Natural killer cell (primary cell): ENCODE results near the gene NFIA. TPM values are rescaled to one million over a fixed set of nuclear protein-coding genes. Genes with fewer than 3 reads are reported as not detected.

Source experiments
- ATAC-seq, 3 donors: fragments of 150-1000 bp in 2 of 3; fragments of 200-7000 bp in 1 of 3; cut with Tn5 transposase; 1 replicate in 1 of 3; 2 replicates in 2 of 3; pipeline ENCODE4 v1.10.0; 2021; ENCODE audit warnings: mild to moderate bottlenecking in 2 of 3, moderate library complexity in 2 of 3
- DNase-seq, 2 donors: peaks; one replicate each; pipeline versions ENCODE4 v3.0.0 to v3.0.0-alpha.2; 2013 to 2021; ENCODE audit warnings: mixed read lengths in 1 of 2
- H3K27ac ChIP-seq: one replicate; pipeline ENCODE4 v1.5.1; 2013; ENCODE audit warnings: mild to moderate bottlenecking, low read length
- H3K27me3 ChIP-seq: one replicate; pipeline ENCODE4 v1.6.1; 2013; ENCODE audit warnings: low read length; ENCODE audit not compliant: control insufficient read depth, insufficient read depth
- H3K36me3 ChIP-seq: one replicate; pipeline ENCODE4 v1.6.1; 2013; ENCODE audit warnings: low read length; ENCODE audit not compliant: control insufficient read depth, insufficient read depth
- H3K4me1 ChIP-seq: one replicate; pipeline ENCODE4 v1.6.1; 2013; ENCODE audit warnings: low read length; ENCODE audit not compliant: control insufficient read depth, insufficient read depth
- H3K4me3 ChIP-seq: one replicate; pipeline ENCODE4 v1.5.1; 2013; ENCODE audit warnings: low read length
- H3K9me3 ChIP-seq: one replicate; pipeline ENCODE4 v1.6.1; 2013; ENCODE audit warnings: low read length; ENCODE audit not compliant: control insufficient read depth, insufficient read depth
- H3K27ac Mint-ChIP-seq, 2 donors: one replicate each; pipeline ENCODE4 v1.8.0; 2022; ENCODE audit warnings: mild to moderate bottlenecking in 2 of 2, mixed read lengths in 2 of 2, moderate library complexity in 1 of 2
- H3K27me3 Mint-ChIP-seq, 2 donors: one replicate each; pipeline ENCODE4 v1.8.0; 2022; ENCODE audit warnings: low read depth in 2 of 2, mixed read lengths in 2 of 2
- H3K36me3 Mint-ChIP-seq: one replicate; pipeline ENCODE4 v1.8.0; 2022; ENCODE audit warnings: mixed read lengths
- H3K4me1 Mint-ChIP-seq, 2 donors: one replicate each; pipeline ENCODE4 v1.8.0; 2022; ENCODE audit warnings: mixed read lengths in 2 of 2
- H3K4me3 Mint-ChIP-seq: one replicate; pipeline ENCODE4 v1.8.0; 2022; ENCODE audit warnings: mild to moderate bottlenecking, moderate library complexity, mixed read lengths
- H3K9me3 Mint-ChIP-seq, 2 donors: one replicate each; pipeline ENCODE4 v1.8.0; 2022; ENCODE audit warnings: mixed read lengths in 2 of 2
- WGBS: methylation state at CpG from one replicate; pipeline ENCODE4 v1.1.7; 2013; ENCODE audit warnings: missing lambda C conversion rate; ENCODE audit not compliant: insufficient coverage; 5-methylcytosine and 5-hydroxymethylcytosine counted together
- intact Hi-C: fragments of 100-400 bp; cut with micrococcal nuclease; formaldehyde crosslinking; loops from one replicate; pipeline ENCODE4 v1.14.2; 2022
- total RNA-seq, 4 donors: library from RNA; stranded (reverse); fragments of 120-200 nt in 1 of 4; gene quantifications; one replicate each; pipeline versions ENCODE4 v1.2.3 to v1.2.4, GENCODE V29; 2013 to 2022
- TF ChIP-seq, protein P1 (sequence below): fragments of 200-600 bp; IDR thresholded peaks from one replicate; pipeline ENCODE4 v1.8.0; 2022; ENCODE audit warnings: antibody characterized with exemption

The NFIA gene
- total RNA-seq, 3 donors from 2014 or later (not counting 1 experiment from before 2014, with no cell fraction given) = 3.5 to 6.5 (median 3.6) TPM

DNA sequence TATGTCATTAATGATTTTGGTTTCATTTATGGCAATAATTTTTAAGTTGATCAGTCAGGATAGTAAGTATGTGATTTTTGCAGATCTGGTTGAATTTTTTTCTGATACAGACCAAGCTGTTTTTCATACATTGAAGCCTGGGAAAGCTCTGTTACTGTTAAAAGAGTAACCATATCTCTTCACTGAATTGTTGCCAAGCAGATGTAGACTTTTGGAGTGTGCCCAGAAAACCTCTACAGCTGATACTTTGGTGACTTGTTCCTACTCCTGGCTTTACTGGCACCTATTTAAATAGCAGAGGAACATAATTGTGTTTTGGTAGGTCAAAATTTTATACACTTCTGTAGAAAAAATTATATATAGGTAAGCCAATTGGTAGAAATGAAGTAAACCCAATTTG, 49.4 kb downstream of the NFIA start:
- Mint-ChIP-seq H3K9me3 (no peaks in the 10 kb centered on the region), H3K4me3 (no peak overlapping the region), H3K27me3 (peaks cover 14 to 48% of the 10 kb centered on the region in 2 donors), H3K4me1 (no peaks in the 10 kb centered on the region), H3K27ac (no peak overlapping the region), H3K36me3 (no peaks in the 10 kb centered on the region)
- Histone ChIP-seq H3K36me3 (no peaks in the 10 kb centered on the region), H3K4me1 (no peaks in the 10 kb centered on the region), H3K9me3 (no peaks in the 10 kb centered on the region), H3K27ac (no peak overlapping the region), H3K27me3 (peaks cover 2% of the 10 kb centered on the region), H3K4me3 (no peak overlapping the region)
- DNase-seq (no peak), ATAC-seq (no peak)
- intact Hi-C loops = no loop called here
- TF ChIP-seq, protein P1, sequence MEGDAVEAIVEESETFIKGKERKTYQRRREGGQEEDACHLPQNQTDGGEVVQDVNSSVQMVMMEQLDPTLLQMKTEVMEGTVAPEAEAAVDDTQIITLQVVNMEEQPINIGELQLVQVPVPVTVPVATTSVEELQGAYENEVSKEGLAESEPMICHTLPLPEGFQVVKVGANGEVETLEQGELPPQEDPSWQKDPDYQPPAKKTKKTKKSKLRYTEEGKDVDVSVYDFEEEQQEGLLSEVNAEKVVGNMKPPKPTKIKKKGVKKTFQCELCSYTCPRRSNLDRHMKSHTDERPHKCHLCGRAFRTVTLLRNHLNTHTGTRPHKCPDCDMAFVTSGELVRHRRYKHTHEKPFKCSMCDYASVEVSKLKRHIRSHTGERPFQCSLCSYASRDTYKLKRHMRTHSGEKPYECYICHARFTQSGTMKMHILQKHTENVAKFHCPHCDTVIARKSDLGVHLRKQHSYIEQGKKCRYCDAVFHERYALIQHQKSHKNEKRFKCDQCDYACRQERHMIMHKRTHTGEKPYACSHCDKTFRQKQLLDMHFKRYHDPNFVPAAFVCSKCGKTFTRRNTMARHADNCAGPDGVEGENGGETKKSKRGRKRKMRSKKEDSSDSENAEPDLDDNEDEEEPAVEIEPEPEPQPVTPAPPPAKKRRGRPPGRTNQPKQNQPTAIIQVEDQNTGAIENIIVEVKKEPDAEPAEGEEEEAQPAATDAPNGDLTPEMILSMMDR = no peak

DNA sequence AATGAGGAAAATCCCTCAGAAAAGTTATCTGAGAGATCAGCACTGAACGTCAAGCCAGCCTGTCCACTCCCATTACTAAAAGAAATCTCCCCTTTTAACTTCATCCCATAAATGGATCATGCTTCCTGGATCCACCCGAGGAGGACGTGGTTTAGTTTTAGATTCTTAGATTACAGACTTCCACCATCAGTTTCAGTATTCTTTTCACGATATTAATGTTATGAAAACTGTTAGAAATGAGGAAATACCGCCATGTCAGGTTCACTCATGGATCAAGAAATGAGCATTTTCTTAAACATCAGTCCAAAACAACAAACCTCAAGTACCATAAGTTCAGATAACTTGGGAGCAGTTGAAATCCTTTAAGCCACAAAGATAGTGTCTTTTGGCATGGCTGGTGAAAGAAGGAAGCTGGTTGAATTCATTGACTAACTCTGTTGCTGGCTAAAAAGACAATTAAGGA, 49.8 kb downstream of the NFIA start:
- 67% methylated on average over 1 of the region's 5 CpGs for WGBS
- Histone ChIP-seq H3K27ac (no peak overlapping the region), H3K9me3 (no peaks in the 10 kb centered on the region), H3K4me3 (no peak overlapping the region), H3K27me3 (peaks cover 5% of the 10 kb centered on the region), H3K4me1 (no peaks in the 10 kb centered on the region), H3K36me3 (no peaks in the 10 kb centered on the region)
- Mint-ChIP-seq H3K36me3 (no peaks in the 10 kb centered on the region), H3K27me3 (peaks cover 16 to 53% of the 10 kb centered on the region in 2 donors), H3K27ac (no peak overlapping the region), H3K4me1 (no peaks in the 10 kb centered on the region), H3K9me3 (no peaks in the 10 kb centered on the region), H3K4me3 (no peak overlapping the region)
- DNase-seq = no peak
- ATAC-seq = no peak
- TF ChIP-seq, protein P1 = no peak
- intact Hi-C loops = no loop called here

DNA sequence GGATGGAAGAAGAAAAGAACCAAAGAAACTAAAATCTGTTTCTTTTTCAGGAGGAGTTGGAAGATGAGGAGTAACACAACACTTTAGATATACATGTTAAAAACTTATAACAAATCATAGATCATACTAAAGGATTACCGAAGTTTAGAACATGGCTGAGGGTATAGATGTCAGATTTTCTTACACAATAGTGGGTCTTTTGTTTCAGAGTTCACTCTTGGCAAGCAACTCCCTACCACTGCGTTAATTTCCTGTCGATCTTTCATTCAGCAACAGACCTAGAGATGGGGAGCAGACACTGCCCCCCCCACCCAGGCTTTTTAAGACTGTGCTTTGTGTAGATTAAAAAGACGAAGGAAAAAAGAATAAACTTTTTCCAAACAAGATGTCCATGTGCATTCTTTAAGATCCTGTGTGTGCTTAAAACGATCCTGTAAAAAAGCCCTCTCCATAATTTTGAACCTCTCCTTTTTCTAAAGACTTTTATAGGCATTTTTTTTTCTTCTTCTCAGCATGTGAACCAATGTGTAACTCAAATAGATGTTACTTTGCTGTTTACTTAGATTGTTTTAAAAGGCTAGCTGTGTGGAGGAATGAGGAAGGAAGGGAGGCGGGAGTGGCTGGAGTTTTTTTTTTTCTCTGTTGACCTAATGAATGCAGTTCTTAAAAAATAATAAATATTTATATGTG, 50.4 kb downstream of the NFIA start:
- Mint-ChIP-seq H3K36me3 (no peaks in the 10 kb centered on the region), H3K27ac (no peak overlapping the region), H3K27me3 (peaks cover 22 to 59% of the 10 kb centered on the region in 2 donors), H3K4me1 (no peaks in the 10 kb centered on the region), H3K4me3 (no peak overlapping the region), H3K9me3 (no peaks in the 10 kb centered on the region)
- ATAC-seq (no peak), DNase-seq (no peak)
- no peak overlapping the region for H3K4me3 ChIP-seq
- TF ChIP-seq, protein P1 = no peak
- H3K27ac ChIP-seq = no peak overlapping the region
- peaks cover 7% of the 10 kb centered on the region for H3K27me3 ChIP-seq
- 21% methylated on average over 3 of the region's 6 CpGs for WGBS
- intact Hi-C loops = no loop called here
- no peaks in the 10 kb centered on the region for H3K4me1 ChIP-seq
- no peaks in the 10 kb centered on the region for H3K9me3 ChIP-seq
- no peaks in the 10 kb centered on the region for H3K36me3 ChIP-seq
